ENCODE data around the gene ZNF853. TPM values are rescaled to one million over a fixed set of nuclear protein-coding genes. Genes with fewer than 3 reads are reported as not detected.

Gene ZNF853
- total and polyA plus RNA-seq, 2 of the 8 experiments (the other 6 are each of a cell fraction or from before 2014, with no cell fraction given), result 4.3 to 5.7 TPM

DNA sequence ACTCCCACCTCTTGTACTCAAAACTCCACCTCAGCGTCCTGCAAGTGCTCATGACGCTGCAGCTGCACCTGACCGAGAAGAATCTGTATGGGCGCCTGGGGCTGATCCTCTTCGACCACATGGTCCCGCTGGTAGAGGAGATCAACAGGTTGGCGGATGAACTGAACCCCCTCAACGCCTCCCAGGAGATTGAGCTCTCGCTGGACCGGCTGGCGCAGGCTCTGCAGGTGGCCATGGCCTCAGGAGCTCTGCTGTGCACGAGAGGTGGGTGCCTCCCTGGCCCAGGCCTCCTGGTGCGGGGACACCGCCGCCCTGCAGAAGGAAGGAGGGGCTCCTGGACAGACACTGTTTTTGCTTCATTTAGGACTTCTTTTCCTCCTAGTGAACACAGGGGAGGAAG, 15.3 kb upstream of the ZNF853 start:
- Histone ChIP-seq H3K4me2 (ENCODE audit: insufficient read depth in 1 of 2, low read depth in 2 of 2, low read length in 2 of 2) (no peak overlapping the region), H3K27me3 (replicated peaks in 1 of 4; ENCODE audit: control insufficient read depth in 3 of 4, extremely low read depth in 1 of 4, insufficient read depth in 3 of 4, low read length in 3 of 4) (no peaks in the 10 kb centered on the region), H3K36me3 (ENCODE audit: control insufficient read depth in 2 of 4, insufficient read depth in 4 of 4, low read length in 3 of 4) (peaks cover 3 to 30% (median 13%) of the 10 kb centered on the region in 4 experiments), H2BK5ac (ENCODE audit: low read depth, low read length) (no peak overlapping the region), H4K91ac (replicated peaks; ENCODE audit: insufficient read length, low read length) (no peak overlapping the region), H4K20me1 (replicated peaks in 1 of 2; ENCODE audit: control insufficient read depth in 1 of 2, insufficient read depth in 2 of 2, low read length in 2 of 2) (peaks cover 0 to 6% of the 10 kb centered on the region in 2 experiments), H2BK120ac (replicated peaks; ENCODE audit: low read depth, low read length) (no peak overlapping the region), H3K4me3 (ENCODE audit: extremely low read depth in 1 of 4, insufficient read depth in 2 of 4, low read depth in 3 of 4, low read length in 4 of 4) (no peak overlapping the region), H3K79me1 (ENCODE audit: low read depth, low read length) (no peaks in the 10 kb centered on the region), H3K9ac (replicated peaks in 1 of 4; ENCODE audit: extremely low read depth in 1 of 4, low read depth in 3 of 4, low read length in 3 of 4) (no peak overlapping the region), H2BK20ac (ENCODE audit: low read length) (no peak overlapping the region), H2AK5ac (ENCODE audit: low read depth, low read length) (no peak overlapping the region), H2BK12ac (ENCODE audit: low read depth, low read length) (no peak overlapping the region), H3K14ac (ENCODE audit: insufficient read length) (no peak overlapping the region), H3K23me2 (ENCODE audit: low read depth, low read length) (no peaks in the 10 kb centered on the region), H4K5ac (ENCODE audit: insufficient read length, low read depth, low read length) (no peak overlapping the region), H3K27ac (ENCODE audit: low read depth, low read length) (no peak overlapping the region), H3K9me3 (ENCODE audit: insufficient read depth in 2 of 2, low read depth in 1 of 2, low read length in 1 of 2) (no peaks in the 10 kb centered on the region), H3K23ac (ENCODE audit: insufficient read length) (no peak overlapping the region), H3K4ac (replicated peaks; ENCODE audit: insufficient read length, low read depth, low read length) (no peak overlapping the region), H2BK15ac (ENCODE audit: low read length) (no peak overlapping the region), H4K8ac (ENCODE audit: extremely low read depth, insufficient read depth, low read length) (no peak overlapping the region), H3K18ac (ENCODE audit: extremely low read depth, low read length) (no peak overlapping the region), H3K4me1 (replicated peaks in 1 of 4; ENCODE audit: control insufficient read depth in 3 of 4, insufficient read depth in 4 of 4, low read length in 3 of 4) (no peaks in the 10 kb centered on the region), H3K79me2 (ENCODE audit: control insufficient read depth in 1 of 2, insufficient read depth in 2 of 2, low read length in 2 of 2) (no peaks in the 10 kb centered on the region), H2AFZ (ENCODE audit: low read length) (no peak overlapping the region), H3K56ac (replicated peaks; ENCODE audit: insufficient read length, low read depth, low read length) (no peak overlapping the region)
- POLR2A ChIA-PET (ENCODE audit: partially characterized antibody), result interaction anchor here (0.6 to 2.0 kb wide), 5 partner anchors 8 to 154 kb away, joined by 3 to 6 read pairs (median 3); no protein-coding TSS in a partner anchor
- DNase-seq (ENCODE audit: low read depth in 1 of 2, low spot score in 2 of 2), result no peak
- CTCF ChIA-PET (ENCODE audit: partially characterized antibody), result interaction anchor here (0.9 to 2.2 kb wide), 7 partner anchors 14 to 85 kb away, joined by 3 to 9 read pairs (median 3); no protein-coding TSS in a partner anchor
- TF ChIP-seq CBX5 (IDR thresholded peaks at IDR 0.05; ENCODE audit: low read depth, low read length) (no peak), KDM4A (IDR thresholded peaks at IDR 0.05; ENCODE audit: low read depth, low read length, severe bottlenecking) (no peak), RAD21 (IDR thresholded peaks at IDR 0.05 in 1 of 2, conservative IDR thresholded peaks at IDR 0.05 in 1 of 2; ENCODE audit: low read depth in 2 of 2, low read length in 2 of 2) (no peak), ZNF274 (IDR thresholded peaks at IDR 0.05; ENCODE audit: borderline replicate concordance, extremely low read depth, low read length) (no peak), CREB1 (IDR thresholded peaks at IDR 0.05) (no peak), GTF2F1 (IDR thresholded peaks at IDR 0.05; ENCODE audit: borderline replicate concordance, low read depth, low read length) (no peak)
- TF ChIP-seq, protein P1, sequence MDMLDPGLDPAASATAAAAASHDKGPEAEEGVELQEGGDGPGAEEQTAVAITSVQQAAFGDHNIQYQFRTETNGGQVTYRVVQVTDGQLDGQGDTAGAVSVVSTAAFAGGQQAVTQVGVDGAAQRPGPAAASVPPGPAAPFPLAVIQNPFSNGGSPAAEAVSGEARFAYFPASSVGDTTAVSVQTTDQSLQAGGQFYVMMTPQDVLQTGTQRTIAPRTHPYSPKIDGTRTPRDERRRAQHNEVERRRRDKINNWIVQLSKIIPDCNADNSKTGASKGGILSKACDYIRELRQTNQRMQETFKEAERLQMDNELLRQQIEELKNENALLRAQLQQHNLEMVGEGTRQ (IDR thresholded peaks at IDR 0.05; ENCODE audit: low read length), result no peak
- TF ChIP-seq, protein P2, sequence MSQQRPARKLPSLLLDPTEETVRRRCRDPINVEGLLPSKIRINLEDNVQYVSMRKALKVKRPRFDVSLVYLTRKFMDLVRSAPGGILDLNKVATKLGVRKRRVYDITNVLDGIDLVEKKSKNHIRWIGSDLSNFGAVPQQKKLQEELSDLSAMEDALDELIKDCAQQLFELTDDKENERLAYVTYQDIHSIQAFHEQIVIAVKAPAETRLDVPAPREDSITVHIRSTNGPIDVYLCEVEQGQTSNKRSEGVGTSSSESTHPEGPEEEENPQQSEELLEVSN (IDR thresholded peaks at IDR 0.05), result no peak
- 86% methylated on average over 15 of the region's 15 CpGs; no CpG with 5 or more reads in 1 of the 2 experiments for WGBS, 2 experiments (ENCODE audit: extremely low coverage in 1 of 2, insufficient coverage in 1 of 2, insufficient read length in 1 of 2, insufficient replicate concordance in 2 of 2, low coverage in 1 of 2, low lambda C conversion rate in 2 of 2, missing lambda C conversion rate in 1 of 2)
- no peak for FAIRE-seq
